HG02588 (cell line): ENCODE results near the gene WNT3.
"Not testable (repeated sequence)": the region's sequence is repeated elsewhere in the genome, so short reads cannot be mapped to it uniquely, and the experiment has no call there.

ENCODE experiments used
- ATAC-seq: cut with Tn5 transposase; IDR thresholded peaks from one replicate; pipeline ENCODE4 v1.9.1; 2021; ENCODE audit warnings: mild to moderate bottlenecking, moderate library complexity; ENCODE audit not compliant: unreplicated experiment

The WNT3 gene

DNA sequence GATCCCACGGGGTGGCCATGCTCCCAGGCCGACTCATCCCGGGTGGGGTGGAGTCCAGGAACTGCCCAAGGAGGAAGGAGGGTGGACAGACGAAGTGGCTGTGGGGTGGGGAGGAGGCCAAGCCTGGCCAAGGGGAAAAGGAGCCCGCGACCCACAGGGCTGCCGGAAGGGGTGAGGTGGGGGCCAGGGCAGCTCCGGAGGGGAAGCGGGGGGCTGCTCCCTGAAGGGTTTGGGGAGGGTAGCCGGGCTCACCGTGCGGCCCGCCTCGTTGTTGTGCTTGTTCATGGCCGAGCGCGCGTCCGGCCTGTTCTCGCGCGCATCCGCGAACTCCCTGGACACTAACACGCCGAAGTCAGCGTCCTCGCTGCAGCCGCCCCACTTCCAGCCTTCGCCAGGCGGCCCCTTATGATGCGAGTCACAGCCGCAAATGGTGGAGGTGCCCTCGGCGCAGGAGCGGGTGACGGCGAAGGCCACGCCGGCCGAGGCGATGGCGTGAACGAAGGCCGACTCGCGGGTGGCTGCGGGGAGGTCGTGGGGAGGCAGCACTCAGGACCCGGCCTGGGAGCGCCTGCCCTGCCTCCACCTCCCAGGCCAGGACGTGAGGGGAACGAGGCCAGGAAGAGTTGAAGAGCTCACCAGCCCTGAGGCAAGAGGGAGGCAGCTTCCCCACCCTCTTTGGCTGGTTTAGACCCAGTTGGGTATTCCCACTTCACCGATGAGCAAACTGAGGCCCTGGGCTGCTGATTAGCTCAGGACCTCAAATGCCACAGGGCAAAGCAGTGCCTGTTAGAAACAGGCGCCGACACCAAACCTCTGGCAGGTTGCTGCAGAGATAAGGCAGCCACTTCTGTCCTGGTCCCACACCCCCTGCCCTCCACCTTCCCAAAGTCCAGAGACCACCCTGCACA is 48.7 kb downstream of the WNT3 start:
- ATAC-seq = no peak

- not testable (repeated sequence) for ATAC-seq
These were observed 49.6 kb downstream of the WNT3 start for GRCh38 chr17:46768896-46769295.

- ATAC-seq = no peak
These were observed 50.0 kb downstream of the WNT3 start for GRCh38 chr17:46768540-46768870.

GRCh38 chr17:46766493-46767491 is 51.7 kb downstream of the WNT3 start:
- ATAC-seq = no peak

GRCh38 chr17:46765453-46765852 is 53.0 kb downstream of the WNT3 start:
- ATAC-seq = no peak

GRCh38 chr17:46764709-46765401 is 53.6 kb downstream of the WNT3 start:
- no peak for ATAC-seq

DNA sequence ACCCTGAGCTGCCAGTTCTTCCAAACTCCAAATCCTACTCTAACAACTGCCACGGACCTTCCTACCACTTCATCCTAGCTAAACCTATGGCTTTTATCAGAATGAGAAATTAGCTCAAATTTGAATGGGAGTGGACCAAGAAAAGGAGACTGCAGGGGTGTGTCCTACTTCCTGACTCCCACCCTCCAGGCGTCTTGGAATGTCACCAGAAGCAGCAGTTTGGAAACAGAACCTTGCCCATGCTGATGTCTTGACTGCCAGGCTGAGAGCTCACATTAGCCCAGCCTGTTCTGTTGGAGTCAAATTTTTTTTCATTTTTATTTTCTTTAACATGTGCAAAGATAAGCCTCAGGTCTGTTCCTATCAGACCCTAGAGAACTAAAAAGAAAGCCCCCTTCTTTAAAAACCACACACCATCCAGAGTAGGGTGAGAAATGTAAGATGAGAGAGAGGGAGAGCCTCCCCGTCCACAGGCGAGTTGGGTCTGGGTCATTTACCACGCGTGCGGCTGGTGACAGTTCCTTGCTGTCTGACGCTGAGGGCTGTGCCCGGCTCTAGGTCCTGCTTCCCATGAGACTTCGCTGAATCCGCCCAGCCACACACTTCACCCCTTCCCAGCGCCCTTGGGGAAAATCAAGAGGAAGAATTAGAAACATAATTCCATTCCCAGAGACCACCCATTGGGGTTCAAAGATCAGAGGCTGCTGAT is 54.3 kb downstream of the WNT3 start:
- no peak for ATAC-seq

GRCh38 chr17:46763416-46763815 is 55.1 kb downstream of the WNT3 start:
- ATAC-seq = no peak

GRCh38 chr17:46759141-46759540 is 59.4 kb downstream of the WNT3 start:
- ATAC-seq = no peak

GRCh38 chr17:46758614-46759013 is 59.9 kb downstream of the WNT3 start:
- ATAC-seq = no peak

- ATAC-seq = not testable (repeated sequence)
These were observed 60.9 kb downstream of the WNT3 start for GRCh38 chr17:46757588-46757987.

DNA sequence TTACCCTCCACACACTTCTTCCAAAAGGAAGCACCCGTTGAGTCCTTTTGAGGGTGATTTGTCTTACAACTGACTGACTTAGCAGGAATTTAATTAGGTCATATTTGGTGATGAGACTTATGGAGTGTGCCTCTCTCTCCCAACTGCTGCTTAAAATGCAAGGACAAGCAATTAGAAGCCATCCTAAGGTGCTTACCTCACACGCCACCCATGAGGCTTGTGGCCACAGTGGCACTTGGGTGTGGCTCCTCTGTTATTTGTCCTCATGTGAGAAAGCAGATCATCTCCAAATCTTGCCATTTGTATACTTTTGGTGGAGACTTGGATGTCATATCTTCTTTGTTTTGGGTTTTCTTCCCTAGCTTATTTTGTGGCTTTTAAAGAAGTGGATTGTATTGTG is 61.6 kb downstream of the WNT3 start:
- no peak for ATAC-seq

DNA sequence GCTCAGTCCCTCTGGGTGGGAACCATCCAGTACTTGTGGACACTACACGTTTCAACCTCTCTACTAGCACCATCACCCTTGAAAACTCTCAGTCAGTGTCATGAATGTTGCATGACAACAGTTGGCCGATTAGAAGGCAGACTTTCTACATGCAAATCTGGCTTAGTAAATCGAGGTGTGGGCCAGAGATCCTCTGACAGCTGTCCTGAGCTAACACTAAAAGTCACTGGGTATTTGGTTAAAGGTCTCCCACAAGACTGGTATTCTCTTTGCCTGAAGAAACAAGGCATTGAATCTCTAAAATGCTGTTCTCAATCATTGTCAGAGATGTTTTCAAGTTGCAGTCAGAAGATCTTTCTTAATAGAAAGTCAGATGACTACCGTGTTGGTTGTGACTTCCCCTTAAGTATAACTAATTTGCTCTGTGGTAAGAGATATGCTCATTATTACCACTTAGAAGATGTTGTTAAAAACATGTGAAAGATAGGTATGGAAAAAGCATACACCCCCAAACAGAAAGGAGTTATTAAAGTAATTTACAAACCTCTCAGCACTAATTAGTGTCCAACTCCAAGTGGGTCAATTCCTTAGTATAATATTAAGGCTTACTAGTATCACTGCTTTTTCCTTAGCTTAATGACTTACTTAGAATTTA is 62.3 kb downstream of the WNT3 start:
- no peak for ATAC-seq

DNA sequence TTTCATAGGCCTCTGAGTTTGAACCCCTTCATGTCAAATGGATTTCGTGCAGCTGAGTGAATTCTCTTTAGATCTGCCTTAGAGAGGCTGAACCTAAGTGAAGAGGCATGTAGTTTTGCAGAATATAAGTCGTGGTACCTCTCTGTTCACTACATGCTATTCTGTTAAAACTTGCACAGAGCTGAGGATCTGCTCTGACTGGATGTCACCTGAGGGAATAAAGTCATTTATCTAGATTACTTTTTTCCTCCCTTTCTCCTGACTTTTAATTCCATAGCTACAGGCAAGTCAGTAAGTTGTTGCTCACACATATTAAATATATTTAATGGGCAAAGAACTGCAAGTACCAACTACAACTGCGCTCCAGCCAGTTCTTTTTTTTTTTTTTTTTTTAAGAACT is 64.7 kb downstream of the WNT3 start:
- ATAC-seq = no peak

GRCh38 chr17:46751425-46751824 is 67.1 kb downstream of the WNT3 start:
- ATAC-seq = no peak

DNA sequence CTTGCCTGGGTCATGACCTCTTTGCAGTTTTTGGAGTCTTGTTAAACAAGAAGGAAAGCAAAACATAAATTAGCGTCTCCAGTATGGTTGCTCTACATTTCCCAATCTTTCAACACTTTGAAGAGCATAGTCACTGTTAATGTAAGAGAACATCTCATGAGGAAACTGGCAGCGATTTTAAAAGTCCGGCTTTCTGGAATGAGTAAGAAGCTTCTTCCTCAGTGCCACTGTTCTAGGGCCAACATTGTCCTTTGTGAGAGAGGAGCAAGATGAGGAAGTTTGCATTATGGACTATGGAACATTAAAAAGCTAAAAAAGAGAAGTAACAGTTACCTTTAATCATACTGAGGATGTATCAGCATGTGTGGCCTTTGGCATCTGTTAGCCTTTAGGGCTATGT is 73.1 kb downstream of the WNT3 start:
- no peak for ATAC-seq

DNA sequence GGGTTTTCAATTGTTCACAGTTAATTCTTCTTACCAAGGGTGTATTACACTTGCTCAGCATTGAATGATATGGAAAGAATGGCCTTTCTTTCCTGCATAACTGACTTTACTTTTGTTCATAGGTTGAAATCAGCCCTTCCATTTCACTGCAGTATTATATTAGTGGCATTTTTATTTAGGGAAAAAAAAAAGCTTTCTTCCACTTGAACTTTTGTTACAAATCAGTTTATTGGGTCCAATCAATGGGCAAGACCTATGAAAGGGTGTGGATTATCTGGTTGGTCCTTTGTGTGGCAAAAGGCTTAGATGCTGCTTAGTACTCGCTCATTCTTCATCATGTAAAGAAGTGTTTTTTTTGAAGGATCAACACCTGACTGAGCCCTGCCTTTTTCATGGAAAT is 74.1 kb downstream of the WNT3 start:
- ATAC-seq = no peak

- ATAC-seq = no peak
These were observed 75.8 kb downstream of the WNT3 start for GRCh38 chr17:46742565-46743270.

- no peak for ATAC-seq
These were observed 77.3 kb downstream of the WNT3 start for GRCh38 chr17:46741122-46741730.
